Tibial artery (tissue), 4 donors: Measurements from ENCODE around the gene PGGHG.

Experiments
- DNase-seq, 2 donors: peaks; one replicate each; pipeline ENCODE4 v3.0.0-alpha.2; 2019
- H3K27ac ChIP-seq, 2 donors: fragments of 200-600 bp; sonication (generic) in 1 of 2; 1 replicate in 1 of 2; 2 replicates in 1 of 2; pipeline ENCODE4 v1.5.1; 2018 to 2019; ENCODE audit warnings: mild to moderate bottlenecking in 1 of 2
- H3K27me3 ChIP-seq, 2 donors: fragments of 200-600 bp; sonication (generic) in 1 of 2; one replicate each; pipeline versions ENCODE4 v1.5.1 to v1.6.0; 2016 to 2019
- H3K36me3 ChIP-seq, 3 donors: fragments of 200-600 bp; sonication (generic) in 2 of 3; one replicate each; pipeline ENCODE4 v1.5.1; 2016 to 2019; ENCODE audit warnings: mild to moderate bottlenecking in 2 of 3
- H3K4me1 ChIP-seq, 4 donors: fragments of 200-600 bp; sonication (generic) in 2 of 4; 1 replicate in 3 of 4; 2 replicates in 1 of 4; pipeline ENCODE4 v1.5.1; 2016 to 2019
- H3K4me3 ChIP-seq, 2 donors: fragments of 200-600 bp; sonication (generic) in 1 of 2; 1 replicate in 1 of 2; 2 replicates in 1 of 2; pipeline ENCODE4 v1.5.1; 2018 to 2019; ENCODE audit warnings: mild to moderate bottlenecking in 2 of 2
- H3K9me3 ChIP-seq, 3 donors: fragments of 200-600 bp; sonication (generic) in 1 of 3; one replicate each; pipeline ENCODE4 v1.5.1; 2016 to 2019
- CTCF ChIP-seq, 2 experiments: fragments of 200-600 bp in 1 of 2; fragments of 450-650 bp in 1 of 2; IDR thresholded peaks; one replicate each; pipeline ENCODE4 v1.5.1; 2017 to 2019; ENCODE audit warnings: antibody characterized with exemption in 2 of 2, mild to moderate bottlenecking in 1 of 2, moderate library complexity in 1 of 2
- intact Hi-C: fragments of 100-400 bp; cut with DNase I; formaldehyde crosslinking; loops from one replicate; pipeline ENCODE4 v1.15.0; 2023; ENCODE audit warnings: low total_unique reads

Gene PGGHG

GRCh38 chr11:293271-293851 lies 4.4 kb downstream of the PGGHG start:
- DNase-seq = peak; percentile 16 to 59
- no peak for TF ChIP-seq CTCF (IDR thresholded peaks at IDR 0.05)
- H3K4me3 ChIP-seq = no peak overlapping the region
- H3K36me3 ChIP-seq = peaks cover 0 to 38% (median 10%) of the 10 kb centered on the region in 3 donors
- H3K4me1 ChIP-seq = peaks cover 0 to 20% (median 12%) of the 10 kb centered on the region in 4 donors
- H3K9me3 ChIP-seq = no peaks in the 10 kb centered on the region
- intact Hi-C loops = no loop called here
- H3K27me3 ChIP-seq = peaks cover 0 to 38% of the 10 kb centered on the region in 2 donors
- no peak overlapping the region for H3K27ac ChIP-seq

- intact Hi-C loops = no loop called here
- H3K27me3 ChIP-seq = peaks cover 0 to 45% of the 10 kb centered on the region in 2 donors
- H3K27ac ChIP-seq = no peak overlapping the region
- H3K36me3 ChIP-seq = peaks cover 0 to 38% (median 10%) of the 10 kb centered on the region in 3 donors
- DNase-seq = peak; percentile 11 to 60
- TF ChIP-seq CTCF (IDR thresholded peaks at IDR 0.05) = no peak
- H3K4me3 ChIP-seq = no peak overlapping the region
- H3K4me1 ChIP-seq = peaks cover 0 to 20% (median 10%) of the 10 kb centered on the region in 4 donors
- H3K9me3 ChIP-seq = no peaks in the 10 kb centered on the region
These were observed 5.1 kb downstream of the PGGHG start for GRCh38 chr11:293852-294661.

- DNase-seq = peak; percentile 17 to 66
These were observed 5.9 kb downstream of the PGGHG start for GRCh38 chr11:294780-295179.

GRCh38 chr11:295351-296170 lies 6.6 kb downstream of the PGGHG start:
- Histone ChIP-seq H3K4me1 (peaks cover 0 to 9% (median 0%) of the 10 kb centered on the region in 4 donors), H3K4me3 (no peak overlapping the region), H3K27ac (no peak overlapping the region), H3K9me3 (no peaks in the 10 kb centered on the region), H3K27me3 (peaks cover 0 to 58% of the 10 kb centered on the region in 2 donors), H3K36me3 (peaks cover 0 to 38% (median 10%) of the 10 kb centered on the region in 3 donors)
- intact Hi-C loops = no loop called here
- peak; percentile 14 to 49 for DNase-seq
- no peak for TF ChIP-seq CTCF (IDR thresholded peaks at IDR 0.05)

More at GRCh38 chr11:294780-295179, 5.9 kb downstream of the PGGHG start:
- Histone ChIP-seq H3K27ac (no peak overlapping the region), H3K36me3 (peaks cover 0 to 38% (median 10%) of the 10 kb centered on the region in 3 donors), H3K27me3 (peaks cover 0 to 52% of the 10 kb centered on the region in 2 donors), H3K4me1 (peaks cover 0 to 13% (median 3%) of the 10 kb centered on the region in 4 donors), H3K4me3 (no peak overlapping the region), H3K9me3 (no peaks in the 10 kb centered on the region)
- no peak for TF ChIP-seq CTCF (IDR thresholded peaks at IDR 0.05)
- intact Hi-C loops = no loop called here
